Measurements from ENCODE around the gene PCDHB16.
"Not testable (repeated sequence)": the region's sequence is repeated elsewhere in the genome, so short reads cannot be mapped to it uniquely, and the experiment has no call there.

- TF ChIP-seq CTCF (conservative IDR thresholded peaks at IDR 0.05); ZFX (IDR thresholded peaks at IDR 0.05): not testable (repeated sequence)
These were observed 12.1 kb downstream of the PCDHB16 start for GRCh38 chr5:141194332-141194731.
